HepG2 (cell line): Measurements from ENCODE around the gene SPIN1. TPM values are rescaled to one million over a fixed set of nuclear protein-coding genes. Genes with fewer than 3 reads are reported as not detected.

Experiments
- CHCHD3 ChIP-seq: sonication (generic); formaldehyde crosslinking; IDR thresholded peaks from 2 replicates; pipeline ENCODE4 v1.8.0; 2022; ENCODE audit warnings: mild to moderate bottlenecking, missing genetic modification reagents, moderate library complexity
- DDIT3 ChIP-seq: sonication (generic); formaldehyde crosslinking; IDR thresholded peaks from 2 replicates; pipeline ENCODE4 v1.4.0; 2020; ENCODE audit warnings: mild to moderate bottlenecking, missing genetic modification reagents
- ETS1 ChIP-seq: sonication (generic); formaldehyde crosslinking; IDR thresholded peaks from 2 replicates; pipeline ENCODE4 v1.4.0; 2020; ENCODE audit warnings: missing genetic modification reagents
- GMEB2 ChIP-seq: IDR thresholded peaks from 2 replicates; pipeline ENCODE4 v1.6.1; 2016; ENCODE audit warnings: missing biosample characterization, missing genetic modification reagents, low read depth
- GPN1 ChIP-seq: sonication (generic); formaldehyde crosslinking; IDR thresholded peaks from 2 replicates; pipeline ENCODE4 v1.5.1; 2020; ENCODE audit warnings: missing genetic modification reagents, borderline replicate concordance
- HOXA5 ChIP-seq: sonication (generic); formaldehyde crosslinking; IDR thresholded peaks from 2 replicates; pipeline ENCODE4 v1.4.0; 2020; ENCODE audit warnings: missing genetic modification reagents
- RBFOX2 ChIP-seq: fragments of 200-400 bp; formaldehyde crosslinking; IDR thresholded peaks from 2 replicates; pipeline ENCODE4 v1.6.1; 2017; ENCODE audit warnings: low read depth, mild to moderate bottlenecking, low read length
- STAT5B ChIP-seq: sonication (generic); formaldehyde crosslinking; IDR thresholded peaks from 2 replicates; pipeline ENCODE4 v1.4.0; 2020; ENCODE audit warnings: missing genetic modification reagents
- ZBTB34 ChIP-seq: sonication (generic); formaldehyde crosslinking; IDR thresholded peaks from 2 replicates; pipeline ENCODE4 v1.8.0; 2022; ENCODE audit warnings: mild to moderate bottlenecking, missing genetic modification reagents
- ZC3H4 ChIP-seq: sonication (generic); formaldehyde crosslinking; IDR thresholded peaks from 2 replicates; pipeline ENCODE4 v1.4.0; 2020; ENCODE audit warnings: missing genetic modification reagents, borderline replicate concordance
- ZFP1 ChIP-seq: IDR thresholded peaks from 2 replicates; pipeline ENCODE4 v1.6.1; 2016
- ZMAT3 ChIP-seq: sonication (generic); formaldehyde crosslinking; conservative IDR thresholded peaks from 2 replicates; pipeline ENCODE4 v1.7.0; 2021; ENCODE audit warnings: missing genetic modification reagents
- ZNF275 ChIP-seq: sonication (generic); formaldehyde crosslinking; IDR thresholded peaks from 2 replicates; pipeline ENCODE4 v1.8.0; 2022; ENCODE audit warnings: missing genetic modification reagents, mild to moderate bottlenecking, inconsistent platforms, borderline replicate concordance
- ZNF292 ChIP-seq: sonication (generic); formaldehyde crosslinking; IDR thresholded peaks from 2 replicates; pipeline ENCODE4 v1.8.1; 2022; ENCODE audit warnings: mild to moderate bottlenecking, low read depth, missing genetic modification reagents, borderline replicate concordance
- ZNF441 ChIP-seq: sonication (generic); formaldehyde crosslinking; IDR thresholded peaks from 2 replicates; pipeline ENCODE4 v1.7.0; 2021; ENCODE audit warnings: missing genetic modification reagents, borderline replicate concordance
- ZNF710 ChIP-seq: sonication (generic); formaldehyde crosslinking; IDR thresholded peaks from 2 replicates; pipeline ENCODE4 v1.5.0; 2020; ENCODE audit warnings: mild to moderate bottlenecking, missing genetic modification reagents, borderline replicate concordance
- ZNF784 ChIP-seq: sonication (generic); formaldehyde crosslinking; IDR thresholded peaks from 2 replicates; pipeline ENCODE4 v1.5.1; 2020; ENCODE audit warnings: missing genetic modification reagents, mild to moderate bottlenecking, borderline replicate concordance
- polyA plus RNA-seq, 8 experiments: library from polyadenylated mRNA; depleted of rRNA in 3 of 8; stranded (reverse) in 7 of 8; unstranded in 1 of 8; fragments of >200 nt; fragmentation: Illumina TruSeq in 4 of 8; extraction: Trizol in 4 of 8; gene quantifications; 2 replicates each; pipeline versions ENCODE4 v1.2.1 to v1.2.3, GENCODE V29; 2011 to 2016; ENCODE audit warnings: low read depth in 4 of 8, missing spikeins in 1 of 8, mixed read lengths in 1 of 8; ENCODE audit not compliant: insufficient read depth in 1 of 8
- total RNA-seq, 5 experiments: library from RNA; depleted of rRNA; stranded (reverse); fragments of >200 nt; fragmentation: Illumina TruSeq; extraction: Trizol; gene quantifications; 2 replicates each; pipeline ENCODE4 v1.2.3, GENCODE V29; 2016; ENCODE audit warnings: low read depth in 1 of 5

The SPIN1 gene
- total and polyA plus RNA-seq, 2 of the 13 experiments (the other 11 are each of a cell fraction or from before 2014, with no cell fraction given) = 20.0 to 24.3 TPM

- TF ChIP-seq ZNF784 (CRISPR knock-in tag) (no peak), DDIT3 (no peak), CHCHD3 (CRISPR knock-in tag) (no peak), ZNF275 (no peak), HOXA5 (CRISPR knock-in tag) (no peak), ZMAT3 (CRISPR knock-in tag) (no peak), ZNF292 (no peak), ZFP1 (no peak), ZBTB34 (no peak), GMEB2 (CRISPR knock-in tag) (no peak), ZNF441 (CRISPR knock-in tag) (no peak), ZNF710 (CRISPR knock-in tag) (0 out of 2 replicates have a peak, but pooled peaks have one; percentile 35), GPN1 (no peak), RBFOX2 (no peak), ETS1 (no peak), STAT5B (CRISPR knock-in tag) (no peak), ZC3H4 (CRISPR knock-in tag) (no peak)
These were observed 567 bp upstream of the SPIN1 start (continued) for GRCh38 chr9:88387552-88388202.
